DMS114 treated with DMSO at 0.1 percent for 48 hours (cell line): ENCODE results near the gene PLBD2.

Experiments used
- DNase-seq: peaks from one replicate; lab custom pipeline; 2025; ENCODE audit not compliant: unreplicated experiment; lab: John Stamatoyannopoulos, UW

PLBD2 gene

DNA sequence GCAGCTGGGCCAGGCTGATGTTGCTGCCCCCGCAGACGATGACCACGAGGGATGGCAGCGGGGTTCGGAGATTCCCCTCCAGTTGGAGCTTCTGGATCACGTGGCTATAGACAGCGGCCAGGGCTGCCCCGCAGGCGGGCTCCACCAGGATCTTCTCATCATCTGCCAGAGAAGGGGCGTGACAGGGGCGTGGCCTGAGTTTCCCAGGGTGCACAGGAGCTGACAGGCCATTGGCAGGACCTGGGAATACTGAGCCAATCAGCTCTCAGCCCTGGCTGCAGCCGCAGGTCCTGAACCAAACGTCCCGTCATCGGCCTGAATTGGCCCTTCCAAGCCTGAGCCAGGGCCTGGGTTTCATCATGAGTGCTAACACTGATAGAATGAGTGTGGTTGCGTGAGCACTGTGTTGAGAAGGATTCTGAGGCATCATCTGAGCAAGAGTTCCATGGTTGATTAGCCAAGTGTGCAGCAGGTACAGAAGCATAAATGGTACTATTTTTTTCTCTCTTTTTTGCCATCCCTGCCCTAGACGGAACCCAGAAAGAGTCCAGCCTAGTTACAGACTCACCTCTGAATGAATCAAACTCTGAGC lies 34.7 kb downstream of the PLBD2 start:
- no peak for DNase-seq

DNA sequence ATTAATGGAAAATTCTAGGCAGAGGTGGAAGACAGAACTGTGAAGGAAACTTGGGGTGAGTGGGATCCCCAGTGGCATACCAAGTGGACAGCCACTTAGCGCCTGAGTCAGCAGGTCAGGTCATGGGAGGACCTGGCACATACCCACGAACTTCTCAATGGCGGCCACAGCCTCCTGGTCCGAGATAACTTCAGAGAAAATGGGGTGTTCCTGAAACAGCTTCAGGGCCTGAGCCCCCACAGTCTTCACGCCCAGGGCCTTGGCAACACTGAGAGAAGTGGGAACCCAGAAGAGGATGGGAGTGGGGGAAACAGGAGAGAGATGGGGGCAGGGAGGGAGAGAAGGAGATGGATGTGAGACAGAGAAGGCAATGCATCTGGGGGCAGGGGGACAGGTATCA lies 35.4 kb downstream of the PLBD2 start:
- no peak for DNase-seq

DNA sequence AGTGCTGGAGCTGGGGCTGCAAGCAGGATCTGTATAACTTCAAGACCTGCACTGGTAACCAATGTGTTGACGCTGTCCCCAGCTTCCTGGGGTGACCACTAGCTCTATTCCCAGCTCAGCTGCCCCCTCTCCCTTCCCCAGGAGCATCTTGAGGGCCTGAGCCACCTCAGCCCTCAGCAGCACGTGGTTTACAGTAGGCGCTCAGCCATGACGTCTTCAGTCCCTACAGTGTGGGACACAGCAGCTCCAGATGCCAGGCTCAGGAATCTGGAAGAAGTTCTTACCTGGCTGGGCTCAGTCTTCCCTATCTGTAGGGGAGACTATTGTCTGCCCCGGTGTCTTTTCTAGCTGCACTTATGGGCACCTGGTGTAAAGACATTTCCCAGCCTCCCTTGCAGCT lies 36.7 kb downstream of the PLBD2 start:
- no peak for DNase-seq

DNA sequence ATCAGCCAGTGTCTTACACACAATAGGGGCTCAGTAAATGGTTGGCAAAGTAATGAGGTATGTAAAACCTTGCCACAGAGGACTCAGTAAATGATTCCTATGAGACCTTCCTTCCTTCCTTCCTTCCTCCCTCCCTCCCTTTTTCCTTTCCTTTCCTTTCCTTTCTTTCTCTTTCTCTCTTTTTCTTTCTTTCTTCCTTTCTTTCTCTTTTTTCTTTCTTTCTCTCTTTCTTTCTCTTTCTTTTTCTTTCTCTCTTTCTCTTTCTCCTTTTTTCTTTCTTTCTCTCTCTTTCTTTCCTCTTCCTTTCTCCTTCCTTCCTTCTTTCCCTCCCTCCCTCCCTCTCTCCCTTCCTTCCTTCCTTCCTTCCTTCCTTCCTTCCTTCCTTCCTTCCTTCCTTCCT lies 37.8 kb downstream of the PLBD2 start:
- DNase-seq, result no peak

DNA sequence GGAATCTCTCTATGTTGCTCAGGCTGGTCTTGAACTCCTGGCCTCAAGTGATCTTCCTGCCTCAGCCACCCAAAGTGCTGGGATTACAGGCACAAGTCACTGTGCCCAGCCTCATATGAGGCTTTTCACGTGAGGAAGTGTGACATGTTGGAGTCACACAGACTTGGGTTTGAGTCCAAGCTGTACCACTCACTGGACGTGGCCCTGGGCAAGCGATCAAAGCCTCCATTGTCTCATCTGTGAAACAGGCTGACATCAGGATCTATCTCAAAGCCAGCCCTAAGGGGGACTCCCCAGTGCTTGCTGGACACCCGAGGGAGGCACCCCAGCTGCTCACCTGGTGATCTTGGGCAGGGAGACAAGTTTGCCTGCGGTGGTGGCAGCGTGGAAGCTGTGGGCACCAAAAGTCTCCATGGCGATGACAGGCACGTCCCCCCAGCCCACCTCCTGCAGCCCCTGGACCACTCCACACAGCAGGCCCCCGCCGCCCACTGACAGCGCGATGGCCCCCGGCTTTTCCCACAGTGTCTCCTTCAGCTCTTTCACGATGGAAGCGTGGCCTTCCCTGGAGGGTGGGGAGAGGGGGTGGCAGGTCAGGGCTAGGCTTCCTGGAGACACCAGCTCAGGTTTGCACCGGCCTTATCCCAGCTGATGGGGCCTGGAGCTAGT lies 38.6 kb downstream of the PLBD2 start:
- DNase-seq, result no peak

DNA sequence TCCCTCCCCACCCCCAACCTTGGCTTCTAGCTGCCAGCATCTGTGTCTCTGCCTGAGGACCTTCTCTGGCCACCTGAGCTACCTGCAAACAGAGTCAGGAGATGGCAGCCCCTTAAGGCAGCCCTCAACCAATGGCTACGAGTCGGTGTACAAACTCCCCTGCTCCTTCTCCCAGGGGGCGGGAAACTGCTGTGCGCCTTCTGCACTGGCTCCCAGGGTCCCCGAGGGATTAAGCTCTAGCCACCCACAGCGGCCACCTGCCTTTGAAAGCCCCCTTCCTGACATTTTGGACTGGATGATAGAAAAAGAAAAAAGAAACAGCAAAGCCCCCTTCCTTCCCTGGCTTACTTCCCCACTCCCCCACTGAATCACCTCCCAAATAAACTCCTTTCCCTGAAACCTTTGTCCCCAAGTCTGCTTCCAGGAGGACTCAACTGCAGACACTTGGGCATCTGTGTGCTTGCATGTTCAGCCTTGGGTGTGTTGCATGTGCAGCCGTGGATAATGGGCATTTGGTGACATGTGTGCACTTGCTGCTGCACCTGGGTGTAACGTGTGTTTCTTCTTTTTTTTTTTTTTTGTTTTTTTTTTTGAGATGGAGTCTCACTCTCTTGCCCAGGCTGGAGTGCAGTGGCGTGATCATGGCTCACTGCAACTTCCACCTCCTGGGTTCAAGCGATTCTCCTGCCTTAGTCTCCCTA lies 39.3 kb downstream of the PLBD2 start:
- DNase-seq, result no peak

DNA sequence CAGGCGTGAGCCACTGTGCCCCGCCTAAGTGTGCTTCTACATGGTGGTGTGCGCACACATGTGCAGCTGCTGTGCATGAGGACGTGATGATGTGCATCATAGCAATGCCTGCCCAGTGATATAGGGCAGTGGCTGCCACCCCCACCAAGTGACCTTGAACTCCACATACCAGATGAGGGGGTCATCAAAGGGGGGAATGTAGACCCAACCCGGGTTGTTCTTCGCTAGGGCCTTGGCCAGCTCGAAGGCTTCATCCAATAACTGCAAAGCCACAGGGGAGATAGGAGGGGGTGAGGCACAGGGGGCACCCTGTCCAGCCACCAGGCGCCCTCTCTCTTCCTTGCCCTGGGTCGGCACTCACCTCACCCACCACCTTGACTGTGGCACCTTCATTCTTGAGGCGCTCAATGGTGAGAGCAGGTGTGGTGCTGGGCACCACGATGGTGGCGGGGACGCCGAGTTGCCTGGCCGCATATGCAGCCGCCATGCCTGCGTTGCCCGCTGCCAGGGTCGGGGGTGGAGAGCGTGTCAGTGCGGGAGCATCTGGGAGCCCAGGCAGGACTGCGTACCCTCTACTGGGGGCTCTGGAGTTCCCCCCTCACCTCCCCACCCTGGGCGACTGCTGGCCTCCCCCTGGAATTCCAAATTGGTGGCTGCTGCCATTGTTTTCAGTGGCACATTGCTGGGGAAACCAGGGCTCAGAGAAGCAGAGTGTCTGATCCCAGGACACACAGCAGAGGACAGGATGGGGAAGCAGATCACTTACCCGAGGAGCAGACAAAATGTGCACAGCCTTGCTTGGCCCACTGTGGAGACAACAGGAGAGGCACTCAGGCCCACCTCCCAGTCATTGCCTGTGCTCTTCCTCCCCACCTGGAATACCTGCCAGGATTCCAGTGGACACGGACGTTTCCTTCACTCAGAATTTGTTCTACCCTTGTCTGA lies 40.2 kb downstream of the PLBD2 start:
- no peak for DNase-seq

DNA sequence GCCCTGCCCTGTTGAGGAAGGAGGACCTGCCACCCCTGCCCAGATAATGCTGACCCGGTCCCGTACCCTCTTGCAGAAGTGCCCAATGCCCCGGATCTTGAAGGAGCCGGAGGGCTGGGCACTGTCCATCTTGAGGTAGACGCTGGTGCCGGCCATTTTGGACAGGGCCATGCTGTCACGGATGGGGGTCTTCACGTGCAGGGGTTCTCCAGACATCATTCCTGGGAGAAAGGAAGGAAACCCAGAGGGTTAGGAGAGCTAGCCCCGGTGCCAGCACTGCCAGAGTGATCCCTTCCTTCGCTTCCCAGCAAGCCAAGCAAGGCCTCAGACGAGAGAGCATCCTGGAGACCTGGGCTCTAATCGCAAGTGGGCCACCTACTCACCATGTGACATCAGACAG lies 41.1 kb downstream of the PLBD2 start:
- DNase-seq, result no peak

DNA sequence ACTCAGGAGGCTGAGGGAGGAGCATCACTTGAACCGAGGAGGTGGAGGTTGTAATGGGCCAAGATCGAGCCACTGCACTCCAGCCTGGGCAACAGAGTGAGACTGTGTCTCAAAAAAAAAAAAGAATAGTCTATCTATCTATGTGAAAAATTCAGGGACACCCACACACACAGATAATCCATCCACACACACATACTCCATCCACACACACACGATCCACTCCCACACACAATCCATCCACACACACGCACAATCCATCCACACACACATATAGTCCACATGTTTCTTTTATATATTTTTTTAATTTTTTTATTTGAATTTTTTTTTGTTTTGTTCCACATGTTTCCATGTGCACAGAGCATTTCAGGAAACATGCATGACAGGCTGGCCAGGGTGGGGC lies 42.0 kb downstream of the PLBD2 start:
- no peak for DNase-seq

DNA sequence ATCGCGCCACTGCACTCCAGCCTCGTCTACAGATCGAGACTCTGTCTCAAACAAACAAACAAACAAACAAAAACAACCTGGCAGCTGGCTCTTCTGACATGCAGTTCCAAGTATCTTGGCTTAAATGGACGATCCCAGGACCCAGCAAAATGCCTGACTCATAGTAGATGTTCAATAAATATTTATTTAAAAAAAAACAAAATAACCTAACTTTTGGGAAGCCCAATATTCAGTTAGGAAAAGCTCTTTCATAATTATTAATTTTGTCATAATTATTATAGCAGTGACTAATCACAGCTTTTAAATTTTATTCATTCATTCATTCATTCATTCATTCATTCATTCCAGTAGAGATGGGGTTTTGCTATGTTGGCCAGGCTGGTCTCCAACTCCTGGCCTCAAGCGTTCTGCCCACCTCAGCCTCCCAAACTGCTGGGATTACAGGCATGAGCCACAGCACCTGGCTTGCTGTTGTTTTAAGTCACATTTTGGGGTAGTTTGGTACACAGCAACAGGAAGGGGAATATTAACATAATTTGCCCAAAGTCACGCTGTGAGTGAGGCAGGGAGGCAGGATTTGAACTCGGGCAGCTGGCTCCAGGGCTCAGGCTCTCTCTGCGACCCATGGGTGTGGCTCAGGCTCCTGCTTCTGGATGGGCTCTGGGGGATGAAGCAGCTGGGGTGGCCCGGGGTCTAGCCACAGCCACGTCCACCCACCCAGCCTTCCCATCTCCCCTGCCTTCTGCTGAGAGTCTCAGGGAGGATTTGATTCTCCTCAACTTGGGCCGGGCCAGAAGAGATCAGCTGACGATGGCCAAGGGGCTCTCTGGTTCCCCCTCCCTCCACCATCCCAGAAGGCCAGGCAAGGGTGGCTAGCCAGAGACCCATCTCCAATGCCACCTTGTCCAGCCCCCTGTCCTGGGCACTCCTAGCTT lies 42.9 kb downstream of the PLBD2 start:
- no peak for DNase-seq

DNA sequence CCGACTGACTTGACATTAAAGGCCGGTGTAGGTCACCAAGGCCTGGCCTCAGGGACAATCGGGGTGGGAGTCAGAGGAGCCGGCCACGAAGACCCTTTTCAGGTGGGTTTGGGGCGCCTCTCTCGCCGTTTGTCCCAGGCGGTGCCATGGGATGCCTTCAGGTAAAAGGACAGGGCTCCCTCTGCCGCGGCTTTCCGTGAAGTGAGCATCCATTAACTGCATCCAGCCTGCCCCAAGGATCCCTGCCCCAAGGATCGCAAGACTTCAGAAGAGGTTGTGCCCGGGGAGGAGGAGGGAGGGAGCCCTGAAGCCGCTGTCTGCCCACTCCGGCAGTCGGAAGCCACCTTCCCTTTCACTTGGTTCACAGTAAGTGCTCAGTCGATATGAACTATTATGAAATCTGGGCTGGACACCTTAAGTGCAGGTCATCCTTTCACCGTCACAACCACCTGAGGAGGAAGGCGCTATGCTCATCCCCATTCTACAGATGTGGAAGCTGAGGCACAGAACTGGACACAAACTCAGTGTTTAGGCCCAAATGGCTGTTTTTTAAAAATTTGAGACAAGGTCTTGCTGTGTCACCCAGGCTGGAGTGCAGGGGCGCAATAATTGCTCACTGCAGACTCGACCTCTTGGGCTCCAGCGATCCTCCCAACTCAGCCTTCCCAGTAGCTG lies 44.3 kb downstream of the PLBD2 start:
- DNase-seq, result no peak

DNA sequence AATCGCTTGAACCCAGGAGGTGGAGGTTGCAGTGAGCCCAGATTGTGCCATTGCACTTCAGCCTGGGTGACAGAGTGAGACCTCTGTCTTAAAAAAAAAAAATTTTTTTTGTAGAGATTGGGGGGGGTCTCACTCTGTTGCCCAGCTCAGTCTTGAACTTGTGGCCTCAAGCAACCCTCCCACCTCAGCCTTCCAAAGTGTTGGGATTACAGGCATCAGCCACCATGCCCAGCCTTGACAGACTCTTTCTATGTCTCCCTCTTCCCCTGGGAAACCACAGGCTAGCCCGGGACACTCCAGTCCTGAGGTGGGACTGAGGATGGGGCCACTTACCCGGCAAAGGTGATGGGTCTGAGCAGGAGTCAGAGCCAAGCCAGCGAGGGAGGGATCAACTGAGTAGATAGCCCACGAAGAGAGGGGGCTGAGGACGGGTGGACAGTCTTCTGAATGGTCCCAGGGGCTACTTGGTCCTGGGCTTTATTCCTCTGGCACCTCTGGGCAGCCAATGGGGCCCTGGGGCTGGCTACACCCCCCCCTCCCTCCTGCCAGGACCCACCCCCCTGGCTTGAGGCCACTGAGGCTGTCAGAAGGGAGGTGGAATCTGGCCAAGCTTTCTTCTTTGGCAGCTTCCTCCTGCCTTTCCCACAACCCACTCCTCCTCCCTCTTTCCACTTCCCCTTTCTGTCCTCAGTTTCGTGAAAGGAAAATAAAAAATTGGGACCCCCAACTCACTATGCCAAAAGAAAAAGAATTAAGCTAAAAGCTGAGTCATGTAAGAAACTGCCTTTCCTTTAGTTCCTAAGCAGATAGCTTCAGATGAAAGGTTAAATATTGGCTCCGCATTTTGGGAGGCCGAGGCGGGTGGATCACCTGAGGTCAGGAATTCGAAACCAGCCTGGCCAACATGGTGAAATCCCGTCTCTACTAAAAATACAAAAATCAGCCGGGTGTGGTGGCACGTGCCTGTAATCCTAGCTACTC lies 45.3 kb downstream of the PLBD2 start, which contains the start of gene SDS:
SDS (minus strand) TSS at position 453 of the 981 bp plus-strand sequence. CDS start 4,179 bp downstream, outside the sequence.
- DNase-seq, result no peak

DNA sequence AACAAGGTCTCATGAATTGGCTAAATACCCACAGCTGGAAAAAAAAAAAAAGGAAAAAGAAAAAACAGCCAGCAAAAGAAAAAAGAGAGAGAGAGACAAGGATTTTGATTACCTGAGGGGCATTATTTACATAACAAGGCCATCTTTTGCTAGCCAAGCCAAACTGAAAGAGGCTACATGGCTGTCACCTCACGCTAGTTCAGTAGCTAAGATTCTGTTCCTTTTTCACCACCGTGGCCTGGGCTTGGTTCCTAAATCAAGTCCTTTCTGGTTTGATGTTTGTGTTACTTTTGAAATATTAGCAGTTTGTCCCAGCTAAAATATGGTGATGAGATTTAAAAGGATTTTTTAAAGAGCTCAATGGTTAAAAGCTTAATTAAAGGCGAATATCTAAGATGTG lies 47.3 kb downstream of the PLBD2 start:
- DNase-seq, result no peak

DNA sequence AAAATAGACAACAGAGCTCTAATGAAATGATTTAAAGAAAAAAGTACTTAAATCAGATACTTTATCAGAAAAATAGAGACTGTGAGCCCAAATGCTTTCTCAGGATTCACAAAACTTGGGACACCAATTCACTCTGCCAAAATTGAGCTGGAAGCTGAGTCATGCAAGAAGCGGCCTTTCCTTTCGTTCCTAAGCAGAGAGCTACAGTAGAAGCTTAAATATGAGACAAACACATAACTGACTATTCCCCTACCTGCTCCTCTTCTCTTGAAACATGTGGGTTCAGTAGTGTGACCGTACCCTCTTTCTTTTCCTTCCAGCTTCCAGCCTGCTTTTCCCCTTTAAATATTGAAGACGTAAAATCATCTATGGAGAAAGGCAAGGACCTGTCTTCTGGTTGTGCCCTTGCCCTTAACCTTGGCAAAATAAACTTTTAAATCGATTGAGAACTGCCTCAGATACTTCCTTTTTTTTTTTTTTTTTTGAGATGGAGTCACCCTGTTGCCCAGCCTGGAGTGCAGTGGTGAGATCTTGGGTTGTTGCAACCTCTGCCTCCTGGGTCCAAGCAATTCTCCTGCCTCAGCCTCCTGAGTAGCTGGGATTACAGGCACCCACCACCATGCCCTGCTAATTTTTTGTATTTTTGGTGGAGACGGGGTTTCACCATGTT lies 49.7 kb downstream of the PLBD2 start:
- no peak for DNase-seq

DNA sequence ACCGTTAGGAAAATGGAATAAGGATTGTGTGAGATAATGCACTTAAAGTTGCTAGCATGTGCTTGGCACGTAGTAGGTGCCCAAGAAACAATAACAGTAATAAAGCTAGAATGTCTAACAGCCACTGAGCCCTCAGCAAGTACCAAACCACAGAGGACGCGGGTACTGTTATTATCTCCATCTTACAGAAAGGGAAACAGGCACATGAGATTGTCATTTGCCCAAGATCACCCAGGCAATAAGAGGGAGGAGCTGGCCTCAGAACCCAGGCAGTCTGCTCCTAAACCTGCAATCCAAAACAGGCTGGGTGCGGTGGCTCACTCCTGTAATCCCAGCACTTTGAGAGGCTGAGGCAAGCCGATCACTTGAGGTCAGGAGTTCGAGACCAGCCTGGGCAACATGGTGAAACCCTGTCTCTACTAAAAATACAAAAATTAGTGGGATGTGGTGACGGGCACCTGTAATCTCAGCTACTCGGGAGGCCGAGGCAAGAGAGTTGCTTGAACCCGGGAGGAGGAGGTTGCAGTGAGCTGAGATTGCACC lies 50.4 kb downstream of the PLBD2 start:
- no peak for DNase-seq

DNA sequence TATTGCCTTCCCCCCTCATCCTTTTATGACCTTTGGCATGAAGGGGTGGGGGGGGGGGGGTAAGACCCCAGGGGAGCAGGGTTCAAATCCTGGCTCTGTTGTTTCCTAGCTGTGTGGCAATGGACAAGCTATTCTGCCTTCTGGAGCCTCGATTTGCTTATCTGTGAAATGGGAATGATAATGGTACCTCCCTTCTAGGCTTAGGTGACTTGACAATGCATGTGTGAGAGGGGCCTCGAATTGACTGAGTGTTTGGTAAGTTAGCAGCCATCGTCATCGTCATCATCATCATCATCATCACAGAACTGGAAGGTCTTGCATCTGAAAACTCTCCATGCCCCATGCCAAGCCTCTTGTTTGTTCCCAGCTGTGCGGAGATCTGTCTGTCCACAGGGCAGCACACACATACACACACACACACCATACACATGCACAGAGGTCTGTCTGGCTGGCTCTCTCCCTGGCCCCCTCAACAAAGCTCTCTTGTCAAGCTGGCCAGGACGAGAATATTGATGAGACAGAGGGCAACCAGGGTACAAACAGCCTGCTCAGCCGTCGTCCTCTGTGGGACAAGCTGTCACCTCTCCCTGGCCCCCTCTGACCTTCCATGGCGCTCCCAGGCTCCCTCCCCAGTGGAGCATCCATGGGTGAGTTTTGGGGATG lies 51.2 kb downstream of the PLBD2 start:
- DNase-seq, result no peak

DNA sequence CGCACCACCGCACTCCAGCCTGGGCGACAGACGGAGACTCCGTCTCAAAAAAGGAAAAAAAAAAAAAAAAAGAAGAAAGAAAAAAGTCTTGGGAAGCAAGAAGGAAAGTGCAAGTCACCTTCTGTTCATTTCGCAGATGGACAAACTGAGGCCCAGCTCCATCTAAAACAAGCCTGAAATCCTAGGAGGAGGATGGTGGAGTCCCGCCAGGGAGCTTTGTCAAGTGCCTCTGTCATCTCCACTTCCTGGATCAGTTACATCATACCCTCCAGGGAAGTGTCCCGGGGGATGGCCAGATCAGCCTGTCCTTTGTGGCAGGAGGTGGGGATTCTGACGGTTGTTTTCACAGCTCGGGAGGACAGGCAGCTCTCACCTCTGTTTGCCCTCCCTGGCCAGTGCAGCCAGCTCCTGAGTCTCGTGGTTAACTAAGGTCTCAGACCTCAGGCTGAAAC lies 55.1 kb downstream of the PLBD2 start:
- no peak for DNase-seq
